Measurements from ENCODE around the gene BCHE. TPM values are rescaled to one million over a fixed set of nuclear protein-coding genes. Genes with fewer than 3 reads are reported as not detected.

Gene BCHE
- total and polyA plus RNA-seq, 9 donors = 0.35 to 23.1 (median 2.9) TPM

- H3K4me1 ChIP-seq (ENCODE audit: insufficient read depth) = no peaks in the 10 kb centered on the region
- DNase-seq = no peak
- no peak overlapping the region for H3K27ac ChIP-seq
- TF ChIP-seq EP300 (IDR thresholded peaks at IDR 0.05) (no peak), POLR2A (IDR thresholded peaks at IDR 0.05) (no peak), CTCF (IDR thresholded peaks at IDR 0.05) (no peak)
- intact Hi-C loops (cut with DNase I) = no loop called here
- WGBS, 3 donors = 80 to 93% (median 85%) methylated on average over 1 of the region's 1 CpG
- no peaks in the 10 kb centered on the region for H3K27me3 ChIP-seq
- H3K4me3 ChIP-seq = no peak overlapping the region
- H3K36me3 ChIP-seq = no peaks in the 10 kb centered on the region
- no peaks in the 10 kb centered on the region for H3K9me3 ChIP-seq
These were observed 81.7 kb downstream of the BCHE start for GRCh38 chr3:165755571-165755970.

- no peaks in the 10 kb centered on the region for H3K27me3 ChIP-seq
- no peak for DNase-seq
- H3K4me1 ChIP-seq (ENCODE audit: insufficient read depth) = no peaks in the 10 kb centered on the region
- H3K36me3 ChIP-seq = no peaks in the 10 kb centered on the region
- intact Hi-C loops (cut with DNase I) = no loop called here
- H3K4me3 ChIP-seq = no peak overlapping the region
- H3K27ac ChIP-seq = no peak overlapping the region
- TF ChIP-seq EP300 (IDR thresholded peaks at IDR 0.05) (no peak), CTCF (IDR thresholded peaks at IDR 0.05) (no peak), POLR2A (IDR thresholded peaks at IDR 0.05) (no peak)
- no peaks in the 10 kb centered on the region for H3K9me3 ChIP-seq
- 88 to 91% (median 91%) methylated on average over 1 of the region's 1 CpG for WGBS, 3 donors
These were observed 82.8 kb downstream of the BCHE start for GRCh38 chr3:165754219-165755007.

DNA sequence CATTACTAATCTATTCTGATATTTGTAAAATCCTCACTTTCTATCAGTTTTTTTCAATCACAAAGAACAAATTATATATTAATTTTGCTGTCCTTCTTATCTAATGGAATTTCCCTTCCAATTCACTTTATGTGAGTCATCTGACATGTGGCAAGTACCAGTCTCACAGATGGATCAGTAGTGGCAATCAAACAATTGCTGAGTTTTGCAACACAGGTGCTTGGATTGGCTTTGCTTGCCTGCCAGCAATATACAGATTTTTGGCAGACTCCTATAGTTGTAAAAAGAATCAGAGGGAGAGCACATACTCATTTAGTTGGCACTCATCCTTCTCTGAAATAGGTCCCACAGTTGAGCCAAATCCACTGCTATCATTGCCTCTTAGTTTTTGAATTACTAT, 83.7 kb downstream of the BCHE start:
- H3K27ac ChIP-seq = no peak overlapping the region
- intact Hi-C loops (cut with DNase I) = no loop called here
- no peaks in the 10 kb centered on the region for H3K27me3 ChIP-seq
- no peak overlapping the region for H3K4me3 ChIP-seq
- H3K36me3 ChIP-seq = no peaks in the 10 kb centered on the region
- H3K4me1 ChIP-seq (ENCODE audit: insufficient read depth) = no peaks in the 10 kb centered on the region
- DNase-seq = no peak
- H3K9me3 ChIP-seq = no peaks in the 10 kb centered on the region
- TF ChIP-seq POLR2A (IDR thresholded peaks at IDR 0.05) = no peak
- no peak for TF ChIP-seq EP300 (IDR thresholded peaks at IDR 0.05)
- TF ChIP-seq CTCF (IDR thresholded peaks at IDR 0.05) = no peak

DNA sequence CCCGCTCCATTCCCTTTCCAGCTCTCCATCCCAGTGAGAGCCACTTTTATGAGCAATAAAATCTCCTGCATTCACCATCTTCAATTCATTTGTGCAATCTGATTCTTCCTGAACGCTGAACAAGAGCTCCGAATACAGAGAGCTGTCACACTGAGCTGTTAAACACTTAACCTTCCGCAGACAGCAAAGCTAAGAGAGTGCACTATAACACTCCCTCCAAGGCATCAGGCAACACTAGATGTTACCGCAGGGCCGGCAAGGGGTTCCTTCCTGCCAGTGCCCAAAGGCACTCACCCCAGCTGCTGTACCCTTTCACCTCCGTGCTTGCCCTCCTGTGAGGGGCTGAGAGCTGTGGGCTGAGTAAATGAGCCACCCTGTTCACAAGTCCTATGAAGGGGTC, 85.6 kb downstream of the BCHE start:
- no peak overlapping the region for H3K27ac ChIP-seq
- no peaks in the 10 kb centered on the region for H3K4me1 ChIP-seq (ENCODE audit: insufficient read depth)
- no peak for DNase-seq
- no peaks in the 10 kb centered on the region for H3K36me3 ChIP-seq
- no peaks in the 10 kb centered on the region for H3K27me3 ChIP-seq
- TF ChIP-seq POLR2A (IDR thresholded peaks at IDR 0.05) = no peak
- no peak for TF ChIP-seq EP300 (IDR thresholded peaks at IDR 0.05)
- no peak for TF ChIP-seq CTCF (IDR thresholded peaks at IDR 0.05)
- WGBS, 3 donors = 83 to 88% (median 84%) methylated on average over 7 of the region's 7 CpGs
- intact Hi-C loops (cut with DNase I) = no loop called here
- H3K9me3 ChIP-seq = no peaks in the 10 kb centered on the region
- H3K4me3 ChIP-seq = no peak overlapping the region

Data from ovary (tissue), 9 donors.